SK-N-SH treated with all-trans-retinoic acid at 6 μM for 48 hours (cell line): ENCODE results near the gene NEAT1.

ENCODE experiments used
- CREB5 ChIP-seq: fragments of 250-450 bp; sonication (Bioruptor Pico); IDR thresholded peaks from 2 replicates; pipeline ENCODE4 v1.5.1; 2020; ENCODE audit warnings: low read depth, mild to moderate bottlenecking, moderate library complexity
- CSDC2 ChIP-seq: fragments of 250-450 bp; sonication (Bioruptor Pico); IDR thresholded peaks from 2 replicates; pipeline ENCODE4 v1.5.0; 2020; ENCODE audit warnings: mild to moderate bottlenecking, moderate library complexity
- POU6F1 ChIP-seq: fragments of 250-450 bp; sonication (Bioruptor Pico); IDR thresholded peaks from 2 replicates; pipeline ENCODE4 v1.8.0; 2021; ENCODE audit warnings: low read depth, mild to moderate bottlenecking, moderate library complexity, borderline replicate concordance
- ZNF565 ChIP-seq: fragments of 450-650 bp; formaldehyde crosslinking; conservative IDR thresholded peaks from 2 replicates; pipeline ENCODE4 v1.5.0; 2020; ENCODE audit warnings: low read depth, mild to moderate bottlenecking, moderate library complexity
- TF ChIP-seq, protein P1 (sequence below): fragments of 250-450 bp; sonication (Bioruptor Pico); IDR thresholded peaks from 2 replicates; pipeline ENCODE4 v1.5.1; 2021; ENCODE audit warnings: mild to moderate bottlenecking, moderate library complexity
- TF ChIP-seq, protein P2 (sequence below): fragments of 250-450 bp; sonication (Bioruptor Pico); IDR thresholded peaks from 2 replicates; pipeline ENCODE4 v1.8.0; 2020; ENCODE audit warnings: mild to moderate bottlenecking, moderate library complexity, borderline replicate concordance

DNA sequence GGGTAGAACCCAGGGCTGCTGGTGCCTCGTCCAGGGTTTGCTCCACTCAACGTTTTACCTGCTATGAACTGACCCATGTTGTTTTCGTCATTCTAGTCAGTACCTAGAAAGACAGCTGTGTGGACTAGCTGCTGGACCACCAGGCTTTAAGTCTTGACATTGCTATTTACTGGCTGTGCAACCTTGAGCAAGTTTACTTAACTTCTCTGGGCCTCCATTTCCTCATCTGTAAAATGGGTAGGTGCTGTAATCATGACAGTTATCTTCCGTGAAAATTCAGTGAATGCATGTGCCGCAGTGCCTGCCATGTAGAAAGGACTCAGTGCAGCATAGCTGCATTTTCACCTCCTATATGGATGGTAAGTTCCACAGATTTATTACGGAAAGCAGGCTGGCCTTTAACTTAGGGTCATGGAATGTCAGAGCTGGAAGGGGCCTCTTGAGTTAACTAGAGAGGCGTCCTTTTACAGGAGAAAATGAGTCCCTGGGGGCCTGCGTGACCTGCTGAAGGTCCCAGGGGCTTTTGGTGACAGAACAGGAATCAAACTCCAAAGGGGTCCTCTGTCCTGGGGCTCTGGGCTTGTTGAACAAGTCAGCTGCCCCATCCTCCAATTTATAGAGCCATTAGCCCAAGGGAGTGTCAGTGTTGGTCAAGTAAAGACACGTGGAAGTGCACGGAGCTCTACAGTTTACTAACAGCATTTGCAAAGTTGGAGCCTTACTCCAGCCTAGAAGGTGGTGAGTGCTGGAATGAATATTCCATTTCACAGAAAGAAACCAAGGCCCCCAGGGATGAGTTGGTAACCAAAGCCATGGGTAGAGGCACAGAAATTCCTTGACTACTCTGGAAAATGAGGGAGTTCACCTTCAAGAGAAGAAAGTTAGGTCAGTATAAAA, 64.2 kb downstream of the NEAT1 start:
- TF ChIP-seq ZNF565 = no peak
- TF ChIP-seq, protein P1, sequence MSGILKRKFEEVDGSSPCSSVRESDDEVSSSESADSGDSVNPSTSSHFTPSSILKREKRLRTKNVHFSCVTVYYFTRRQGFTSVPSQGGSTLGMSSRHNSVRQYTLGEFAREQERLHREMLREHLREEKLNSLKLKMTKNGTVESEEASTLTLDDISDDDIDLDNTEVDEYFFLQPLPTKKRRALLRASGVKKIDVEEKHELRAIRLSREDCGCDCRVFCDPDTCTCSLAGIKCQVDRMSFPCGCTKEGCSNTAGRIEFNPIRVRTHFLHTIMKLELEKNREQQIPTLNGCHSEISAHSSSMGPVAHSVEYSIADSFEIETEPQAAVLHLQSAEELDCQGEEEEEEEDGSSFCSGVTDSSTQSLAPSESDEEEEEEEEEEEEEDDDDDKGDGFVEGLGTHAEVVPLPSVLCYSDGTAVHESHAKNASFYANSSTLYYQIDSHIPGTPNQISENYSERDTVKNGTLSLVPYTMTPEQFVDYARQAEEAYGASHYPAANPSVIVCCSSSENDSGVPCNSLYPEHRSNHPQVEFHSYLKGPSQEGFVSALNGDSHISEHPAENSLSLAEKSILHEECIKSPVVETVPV (CRISPR knock-in tag) = no peak
- peak; percentile 91; the same call in 1 of the 2 replicates for TF ChIP-seq CSDC2 (CRISPR knock-in tag)
- no peak; the same call in 1 of the 2 replicates for TF ChIP-seq POU6F1 (CRISPR knock-in tag)
- TF ChIP-seq, protein P2, sequence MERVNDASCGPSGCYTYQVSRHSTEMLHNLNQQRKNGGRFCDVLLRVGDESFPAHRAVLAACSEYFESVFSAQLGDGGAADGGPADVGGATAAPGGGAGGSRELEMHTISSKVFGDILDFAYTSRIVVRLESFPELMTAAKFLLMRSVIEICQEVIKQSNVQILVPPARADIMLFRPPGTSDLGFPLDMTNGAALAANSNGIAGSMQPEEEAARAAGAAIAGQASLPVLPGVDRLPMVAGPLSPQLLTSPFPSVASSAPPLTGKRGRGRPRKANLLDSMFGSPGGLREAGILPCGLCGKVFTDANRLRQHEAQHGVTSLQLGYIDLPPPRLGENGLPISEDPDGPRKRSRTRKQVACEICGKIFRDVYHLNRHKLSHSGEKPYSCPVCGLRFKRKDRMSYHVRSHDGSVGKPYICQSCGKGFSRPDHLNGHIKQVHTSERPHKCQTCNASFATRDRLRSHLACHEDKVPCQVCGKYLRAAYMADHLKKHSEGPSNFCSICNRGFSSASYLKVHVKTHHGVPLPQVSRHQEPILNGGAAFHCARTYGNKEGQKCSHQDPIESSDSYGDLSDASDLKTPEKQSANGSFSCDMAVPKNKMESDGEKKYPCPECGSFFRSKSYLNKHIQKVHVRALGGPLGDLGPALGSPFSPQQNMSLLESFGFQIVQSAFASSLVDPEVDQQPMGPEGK = no peak
- TF ChIP-seq CREB5 = no peak
